ENCODE results near the gene GAS2L2. TPM values are rescaled to one million over a fixed set of nuclear protein-coding genes. Genes with fewer than 3 reads are reported as not detected.

Gene GAS2L2
- total and polyA plus RNA-seq, 2 experiments from 2014 or later = 0.06 TPM; not detected in 1

- Mint-ChIP-seq H3K9me3 (no peaks in the 10 kb centered on the region; the same call in 1 of the 3 replicates), H3K4me3 (no peak within 1 kb of the TSS), H3K27ac (no peak within 1 kb of the TSS), H3K4me1 (peaks cover 11% of the 10 kb centered on the region), H3K27me3 (ENCODE audit: insufficient read depth, low read depth, poor library complexity) (peaks cover 5% of the 10 kb centered on the region), H3K36me3 (ENCODE audit: low read depth) (no peaks in the 10 kb centered on the region)
- Histone ChIP-seq H3F3A (replicated peaks; ENCODE audit: low read depth) (peaks cover 4% of the 10 kb centered on the region; the same call in 1 of the 2 replicates), H3K27ac (ENCODE audit: low read depth) (no peak within 1 kb of the TSS), H3K36me3 (ENCODE audit: insufficient read depth) (no peaks in the 10 kb centered on the region), H2AFZ (no peak within 1 kb of the TSS), H3K27me3 (ENCODE audit: insufficient read depth) (no peaks in the 10 kb centered on the region), H3K9me2 (ENCODE audit: insufficient read depth) (no peaks in the 10 kb centered on the region), H3K79me2 (replicated peaks; ENCODE audit: insufficient read depth) (no peaks in the 10 kb centered on the region), H3K4me2 (no peak within 1 kb of the TSS), H3K4me1 (ENCODE audit: insufficient read depth) (peaks cover 6% of the 10 kb centered on the region; the same call in 1 of the 2 replicates), H3K4me3 (no peak within 1 kb of the TSS), H4K20me1 (replicated peaks; ENCODE audit: insufficient read depth) (no peaks in the 10 kb centered on the region)
- DNase-seq (ENCODE audit: low spot score) (no peak), ATAC-seq (no peak)
- no peak for TF ChIP-seq ZNF331 (CRISPR knock-in tag; IDR thresholded peaks at IDR 0.05; ENCODE audit: low read depth)
Measured at GRCh38 chr17:35760587-35760986, 7.5 kb upstream of the GAS2L2 start, which contains the start of gene C17orf50. Gene C17orf50, plus strand, starts transcription at chr17:35760887. Its CDS starts 55 bp downstream, at chr17:35760942.

GRCh38 chr17:35757243-35757642 lies 4.2 kb upstream of the GAS2L2 start:
- Mint-ChIP-seq H3K4me3 (no peak overlapping the region), H3K27me3 (ENCODE audit: insufficient read depth, low read depth, poor library complexity) (peaks cover 5% of the 10 kb centered on the region), H3K4me1 (peaks cover 10% of the 10 kb centered on the region), H3K36me3 (ENCODE audit: low read depth) (no peaks in the 10 kb centered on the region), H3K27ac (no peak overlapping the region), H3K9me3 (no peaks in the 10 kb centered on the region)
- no peaks in the 10 kb centered on the region for H3K27me3 ChIP-seq (ENCODE audit: insufficient read depth)
- ATAC-seq = no peak
- no peak for DNase-seq (ENCODE audit: low spot score)
- no peaks in the 10 kb centered on the region for H3K4me1 ChIP-seq (ENCODE audit: insufficient read depth)
- no peak overlapping the region for H3K4me2 ChIP-seq
- no peak overlapping the region for H3K4me3 ChIP-seq
- no peaks in the 10 kb centered on the region for H3F3A ChIP-seq (replicated peaks; ENCODE audit: low read depth)
- TF ChIP-seq, protein P1, sequence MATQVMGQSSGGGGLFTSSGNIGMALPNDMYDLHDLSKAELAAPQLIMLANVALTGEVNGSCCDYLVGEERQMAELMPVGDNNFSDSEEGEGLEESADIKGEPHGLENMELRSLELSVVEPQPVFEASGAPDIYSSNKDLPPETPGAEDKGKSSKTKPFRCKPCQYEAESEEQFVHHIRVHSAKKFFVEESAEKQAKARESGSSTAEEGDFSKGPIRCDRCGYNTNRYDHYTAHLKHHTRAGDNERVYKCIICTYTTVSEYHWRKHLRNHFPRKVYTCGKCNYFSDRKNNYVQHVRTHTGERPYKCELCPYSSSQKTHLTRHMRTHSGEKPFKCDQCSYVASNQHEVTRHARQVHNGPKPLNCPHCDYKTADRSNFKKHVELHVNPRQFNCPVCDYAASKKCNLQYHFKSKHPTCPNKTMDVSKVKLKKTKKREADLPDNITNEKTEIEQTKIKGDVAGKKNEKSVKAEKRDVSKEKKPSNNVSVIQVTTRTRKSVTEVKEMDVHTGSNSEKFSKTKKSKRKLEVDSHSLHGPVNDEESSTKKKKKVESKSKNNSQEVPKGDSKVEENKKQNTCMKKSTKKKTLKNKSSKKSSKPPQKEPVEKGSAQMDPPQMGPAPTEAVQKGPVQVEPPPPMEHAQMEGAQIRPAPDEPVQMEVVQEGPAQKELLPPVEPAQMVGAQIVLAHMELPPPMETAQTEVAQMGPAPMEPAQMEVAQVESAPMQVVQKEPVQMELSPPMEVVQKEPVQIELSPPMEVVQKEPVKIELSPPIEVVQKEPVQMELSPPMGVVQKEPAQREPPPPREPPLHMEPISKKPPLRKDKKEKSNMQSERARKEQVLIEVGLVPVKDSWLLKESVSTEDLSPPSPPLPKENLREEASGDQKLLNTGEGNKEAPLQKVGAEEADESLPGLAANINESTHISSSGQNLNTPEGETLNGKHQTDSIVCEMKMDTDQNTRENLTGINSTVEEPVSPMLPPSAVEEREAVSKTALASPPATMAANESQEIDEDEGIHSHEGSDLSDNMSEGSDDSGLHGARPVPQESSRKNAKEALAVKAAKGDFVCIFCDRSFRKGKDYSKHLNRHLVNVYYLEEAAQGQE (IDR thresholded peaks at IDR 0.05; ENCODE audit: unreplicated experiment) = no peak
- TF ChIP-seq EZH2phosphoT487 (IDR thresholded peaks at IDR 0.05; ENCODE audit: unreplicated experiment) = no peak
- no peak for TF ChIP-seq CREB1 (CRISPR knock-in tag; IDR thresholded peaks at IDR 0.05; ENCODE audit: low read depth)
- TF ChIP-seq EZH2 (IDR thresholded peaks at IDR 0.05; ENCODE audit: low read depth, unreplicated experiment) = no peak
- TF ChIP-seq CTCF (conservative IDR thresholded peaks at IDR 0.05; ENCODE audit: low read depth in 2 of 2) = no peak
- no peak for TF ChIP-seq ZNF462 (CRISPR knock-in tag; IDR thresholded peaks at IDR 0.05)
- no peak for TF ChIP-seq ZNF114 (CRISPR knock-in tag; IDR thresholded peaks at IDR 0.05)
- no peak for TF ChIP-seq JUNB (IDR thresholded peaks at IDR 0.05; ENCODE audit: unreplicated experiment)
- TF ChIP-seq ZNF331 (CRISPR knock-in tag; IDR thresholded peaks at IDR 0.05; ENCODE audit: low read depth) = no peak
- TF ChIP-seq STAT1 (IDR thresholded peaks at IDR 0.05; ENCODE audit: unreplicated experiment) = no peak
- H4K20me1 ChIP-seq (replicated peaks; ENCODE audit: insufficient read depth) = no peaks in the 10 kb centered on the region
- no peak overlapping the region for H2AFZ ChIP-seq
- no peak overlapping the region for H3K27ac ChIP-seq (ENCODE audit: low read depth)
- no peaks in the 10 kb centered on the region for H3K9me2 ChIP-seq (ENCODE audit: insufficient read depth)
- H3K79me2 ChIP-seq (replicated peaks; ENCODE audit: insufficient read depth) = no peaks in the 10 kb centered on the region
- no peaks in the 10 kb centered on the region for H3K36me3 ChIP-seq (ENCODE audit: insufficient read depth)

All from GM23338 (cell line).